ENCODE measurements around the gene KLF13.
A peak's percentile ranks its signal among the peaks of the same experiment; 100 is the strongest.

KLF13 gene

DNA sequence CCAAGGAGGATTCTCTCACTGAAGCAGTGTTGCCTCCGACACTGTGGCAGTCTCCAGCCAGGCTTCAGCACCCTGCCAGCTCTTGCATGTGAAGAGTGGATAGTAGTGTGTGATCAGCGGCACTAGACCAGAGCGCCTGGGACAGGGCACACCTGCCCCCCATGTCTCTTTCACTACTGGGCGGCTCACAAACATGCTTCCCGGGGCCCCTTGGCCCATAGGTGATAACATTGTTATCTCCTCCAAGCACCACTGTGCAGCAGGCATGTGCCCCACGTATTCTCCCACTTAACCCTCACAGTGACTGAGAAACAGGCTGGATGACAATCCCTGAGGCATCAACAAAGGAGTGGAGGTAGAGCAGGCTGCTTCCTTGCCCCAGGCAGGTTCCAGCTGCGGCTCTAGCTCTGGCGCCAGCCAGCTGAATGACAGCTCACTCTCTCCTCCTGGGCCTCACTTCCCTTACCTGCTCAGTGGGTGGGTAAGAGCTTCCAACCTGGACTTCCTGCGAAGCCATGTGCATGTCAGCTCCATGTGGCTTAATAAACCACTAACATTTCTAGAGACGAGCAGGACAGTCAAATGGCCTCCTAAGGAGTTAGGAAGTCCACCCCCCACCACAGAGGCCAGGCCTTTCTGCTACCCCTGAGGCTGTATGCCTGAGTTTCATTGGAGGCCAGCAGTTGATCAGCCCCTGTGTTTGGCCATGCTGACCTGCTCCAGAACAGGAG lies 37.8 kb downstream of the KLF13 start:
- DNase-seq (ENCODE audit: low spot score), result no peak

GRCh38 chr15:31365032-31365654 lies 38.5 kb downstream of the KLF13 start:
- DNase-seq (ENCODE audit: low spot score), result no peak

DNA sequence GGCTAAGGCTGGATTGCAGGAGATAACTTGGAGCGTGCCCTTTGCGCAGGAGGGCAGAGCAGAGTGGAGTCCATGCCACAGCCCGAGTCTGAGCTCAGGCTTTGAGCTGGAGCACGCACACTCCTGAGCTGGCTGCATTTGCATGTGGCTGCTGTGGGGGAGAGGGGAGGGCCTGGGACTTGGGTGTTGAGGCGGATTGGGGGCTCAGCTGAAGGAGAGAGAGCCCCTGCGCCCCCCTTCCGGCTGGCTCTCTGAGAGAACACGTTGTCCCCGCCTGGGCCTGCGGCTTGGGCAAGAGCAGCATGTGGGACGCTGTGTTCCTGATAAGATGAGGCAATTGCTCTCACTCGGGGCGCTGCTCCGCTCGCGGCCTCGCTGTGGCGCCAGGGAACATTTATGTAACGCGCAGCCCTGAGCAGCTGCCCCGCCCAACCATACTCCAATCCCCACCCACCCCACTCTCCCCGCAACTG lies 39.1 kb downstream of the KLF13 start:
- peak; percentile 90 for DNase-seq (ENCODE audit: low spot score)

- no peak for DNase-seq (ENCODE audit: low spot score)
These were observed 39.6 kb downstream of the KLF13 start for GRCh38 chr15:31366169-31366734.

- DNase-seq (ENCODE audit: low spot score), result no peak
These were observed 40.5 kb downstream of the KLF13 start for GRCh38 chr15:31367021-31367729.

DNA sequence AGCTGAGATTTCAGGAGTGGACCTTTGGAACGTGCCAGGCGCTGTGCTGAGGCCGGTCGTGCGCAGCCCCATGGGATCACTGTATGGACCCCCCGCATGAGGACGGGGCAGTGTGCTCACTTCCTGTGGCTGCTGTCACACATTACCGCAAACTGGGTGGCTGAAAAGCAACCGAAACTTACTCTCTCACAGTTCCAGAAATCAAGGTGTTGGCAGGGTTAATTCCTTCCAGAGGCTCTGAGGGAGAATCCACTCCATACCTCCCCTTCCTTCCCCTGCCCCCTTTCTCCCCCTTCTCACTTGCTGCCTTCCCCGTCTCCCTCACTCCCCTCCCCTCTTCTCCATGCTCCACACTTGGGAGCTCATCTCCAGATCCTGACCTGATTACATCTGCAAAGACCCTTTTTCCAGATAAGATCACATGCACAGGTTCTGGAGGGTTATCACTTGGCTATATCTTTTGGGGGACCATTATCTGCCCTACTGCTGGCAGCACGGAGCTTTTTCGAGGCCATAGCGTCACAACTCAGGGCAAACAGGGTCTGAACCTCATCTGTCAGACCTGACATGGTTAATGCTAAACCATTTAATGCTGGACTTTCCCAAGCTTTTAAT lies 41.2 kb downstream of the KLF13 start:
- no peak for DNase-seq (ENCODE audit: low spot score)

- DNase-seq (ENCODE audit: low spot score), result no peak
These were observed 43.1 kb downstream of the KLF13 start for GRCh38 chr15:31369727-31370126.

- no peak for DNase-seq (ENCODE audit: low spot score)
These were observed 45.0 kb downstream of the KLF13 start for GRCh38 chr15:31371520-31372240.

DNA sequence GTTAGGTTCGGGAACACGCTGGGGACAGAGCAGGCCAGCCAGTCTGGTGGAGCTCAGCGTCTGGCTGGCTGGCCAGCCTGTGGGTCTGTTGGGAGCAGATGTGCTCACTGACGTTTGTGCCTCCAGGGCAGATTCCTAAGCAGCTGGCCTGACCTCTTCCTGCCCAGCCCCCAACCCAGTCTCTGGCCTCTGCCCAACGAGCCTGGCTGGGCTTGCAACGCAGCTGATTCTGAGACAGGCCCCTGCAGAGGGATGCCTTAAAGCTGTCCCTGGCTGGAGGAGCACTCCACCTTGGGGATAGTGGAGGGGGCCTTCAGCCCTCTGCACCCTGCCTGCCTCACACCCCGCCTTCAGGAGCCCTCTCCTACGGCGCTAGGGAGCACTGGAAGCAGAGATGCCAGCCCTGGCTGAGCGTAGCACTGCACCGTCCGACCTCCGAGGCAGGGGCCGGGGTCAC lies 46.0 kb downstream of the KLF13 start:
- peak; percentile 82 for DNase-seq (ENCODE audit: low spot score)

- no peak for DNase-seq (ENCODE audit: low spot score)
These were observed 46.6 kb downstream of the KLF13 start for GRCh38 chr15:31373096-31373865.

- DNase-seq (ENCODE audit: low spot score), result no peak
These were observed 47.3 kb downstream of the KLF13 start for GRCh38 chr15:31373970-31374369.

DNA sequence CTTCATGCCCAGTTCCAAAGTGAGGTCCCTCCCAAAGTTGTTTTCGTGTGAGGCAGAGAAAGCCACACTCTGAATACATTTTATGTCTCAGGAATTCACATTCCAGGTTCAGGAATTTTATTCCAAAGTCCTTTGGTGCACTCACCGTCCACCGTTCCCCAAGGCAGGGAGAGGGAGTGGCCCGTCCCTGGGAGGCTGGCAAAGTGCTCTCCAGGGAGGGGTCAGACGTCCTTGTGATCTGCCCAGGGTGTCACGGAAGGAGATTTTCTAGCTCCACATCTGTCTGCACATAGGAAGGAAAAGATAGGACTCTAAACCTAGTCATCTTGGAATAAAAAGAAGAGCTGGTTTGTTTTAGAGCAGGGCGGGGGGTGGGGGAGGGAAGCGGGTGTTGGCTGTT lies 47.9 kb downstream of the KLF13 start:
- no peak for DNase-seq (ENCODE audit: low spot score)

GRCh38 chr15:31374986-31375385 lies 48.4 kb downstream of the KLF13 start:
- DNase-seq (ENCODE audit: low spot score), result no peak

DNA sequence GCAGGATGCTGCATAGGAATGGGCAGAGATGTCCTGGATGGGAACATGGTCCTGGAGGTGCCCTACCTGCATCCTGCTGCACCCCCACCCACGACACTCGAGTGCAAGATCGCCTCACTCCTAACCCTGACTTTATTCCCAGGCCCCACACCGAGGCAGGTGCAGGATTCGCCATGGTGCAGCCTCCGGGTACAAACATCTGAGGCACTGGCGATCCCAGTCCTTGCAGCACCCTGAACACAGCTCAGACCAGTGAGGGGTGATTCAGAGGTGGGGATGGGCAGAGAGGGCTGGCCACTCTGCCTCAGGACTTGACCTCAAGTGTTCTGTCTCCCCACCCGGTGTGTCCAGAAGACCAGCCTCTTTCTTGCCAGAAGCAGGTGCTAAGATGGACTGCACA lies 49.1 kb downstream of the KLF13 start:
- DNase-seq (ENCODE audit: low spot score), result no peak

DNA sequence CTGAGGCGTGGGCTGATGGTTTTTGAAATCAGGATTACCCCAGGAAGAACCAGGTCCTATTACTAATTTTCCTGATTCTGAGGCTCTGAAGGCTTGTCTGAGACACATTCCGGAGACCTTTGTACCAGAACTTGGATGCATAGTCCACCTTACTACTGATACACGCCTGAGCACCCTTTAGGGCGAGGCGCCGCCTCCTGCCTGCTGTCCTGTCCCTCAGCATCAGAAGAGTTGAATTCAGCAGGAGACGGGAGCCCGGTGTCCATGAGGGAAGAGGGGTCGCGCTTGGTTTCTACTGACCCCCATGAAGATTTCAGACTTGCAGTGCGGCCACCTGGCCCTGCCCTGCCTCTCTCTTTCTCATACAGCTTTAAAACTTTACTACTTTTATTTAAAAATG lies 49.9 kb downstream of the KLF13 start:
- no peak for DNase-seq (ENCODE audit: low spot score)

- DNase-seq (ENCODE audit: low spot score), result no peak
These were observed 50.4 kb downstream of the KLF13 start for GRCh38 chr15:31377030-31377429.

GRCh38 chr15:31378363-31378903 lies 51.8 kb downstream of the KLF13 start:
- DNase-seq (ENCODE audit: low spot score), result no peak

GRCh38 chr15:31379042-31379441 lies 52.4 kb downstream of the KLF13 start:
- no peak for DNase-seq (ENCODE audit: low spot score)

- no peak for DNase-seq (ENCODE audit: low spot score)
These were observed 52.9 kb downstream of the KLF13 start for GRCh38 chr15:31379577-31379976.

Measured in AG08396 (cell line).